Mononuclear cell (primary cell): ENCODE data around the gene TMEM167B. TPM values are rescaled to one million over a fixed set of nuclear protein-coding genes. Genes with fewer than 3 reads are reported as not detected.

Experiments used
- total RNA-seq: library from RNA; depleted of rRNA; stranded (reverse); fragments of >200 nt; gene quantifications from one replicate; pipeline ENCODE4 v1.2.3, GENCODE V29; 2012

The TMEM167B gene
- total RNA-seq, 1 donor, result 65.1 TPM

Other genes with a start within 250 kb of the TMEM167B start
- not detected for gene AKNAD1, start 233.7 kb upstream of the TMEM167B start, total RNA-seq
- 2.1 TPM for gene GPSM2, start 213.8 kb upstream of the TMEM167B start, total RNA-seq
- gene CLCC1, start 127.3 kb upstream of the TMEM167B start, total RNA-seq, result 5.1 TPM
- 19.3 TPM for gene WDR47, start 48.7 kb upstream of the TMEM167B start, total RNA-seq
- 59.2 TPM for gene TAF13, start 14.8 kb upstream of the TMEM167B start, total RNA-seq
- 5.6 TPM for gene ELAPOR1, start 23.4 kb downstream of the TMEM167B start, total RNA-seq
- 87.1 TPM for gene SARS1, start 123.2 kb downstream of the TMEM167B start, total RNA-seq
- gene CELSR2, start 158.8 kb downstream of the TMEM167B start, total RNA-seq, result 1.4 TPM
- gene PSRC1, start 192.4 kb downstream of the TMEM167B start, total RNA-seq, result 0.73 TPM
- not detected for gene MYBPHL, start 216.2 kb downstream of the TMEM167B start, total RNA-seq